A549 (cell line): ENCODE data around the gene RAB14.

ENCODE experiments used
- CBX8 ChIP-seq: fragments of 200-600 bp; sonication (generic); IDR thresholded peaks from 2 replicates; pipeline ENCODE4 v1.6.1; 2016
- CHD4 ChIP-seq: fragments of 200-600 bp; sonication (generic); IDR thresholded peaks from 2 replicates; pipeline ENCODE4 v1.6.1; 2016; ENCODE audit warnings: antibody characterized with exemption, mild to moderate bottlenecking, borderline replicate concordance
- CTCF ChIP-seq: fragments of >200 bp; sonication (Bioruptor Twin); formaldehyde crosslinking; IDR thresholded peaks from 3 replicates; pipeline ENCODE4 v1.5.1; 2016
- ESRRA ChIP-seq: fragments of 150-350 bp; IDR thresholded peaks from 2 replicates; pipeline ENCODE4 v1.6.1; 2014; ENCODE audit warnings: mild to moderate bottlenecking, low read length, borderline replicate concordance
- JUNB ChIP-seq: fragments of >200 bp; sonication (Bioruptor Twin); formaldehyde crosslinking; IDR thresholded peaks from 2 replicates; pipeline ENCODE4 v1.6.1; 2016
- MAX ChIP-seq: IDR thresholded peaks from 2 replicates; pipeline ENCODE4 v1.6.1; 2012
- RAD21 ChIP-seq, 2 experiments: fragments of >200 bp in 1 of 2; sonication (Bioruptor Twin) in 1 of 2; formaldehyde crosslinking in 1 of 2; IDR thresholded peaks in 1 of 2; conservative IDR thresholded peaks in 1 of 2; 2 replicates in 1 of 2; 3 replicates in 1 of 2; pipeline ENCODE4 v1.6.1; 2012 to 2018; ENCODE audit warnings: inconsistent platforms in 1 of 2
- ZFP36 ChIP-seq: fragments of 450-650 bp; IDR thresholded peaks from 2 replicates; pipeline ENCODE4 v1.6.1; 2014; ENCODE audit warnings: borderline replicate concordance; ENCODE audit not compliant: partially characterized antibody

GRCh38 chr9:121217609-121218292, 16.1 kb upstream of the RAB14 start:
- TF ChIP-seq CTCF (no peak), CHD4 (no peak), JUNB (no peak), RAD21 (conservative IDR thresholded peaks at IDR 0.05 in 1 of 2, IDR thresholded peaks at IDR 0.05 in 1 of 2) (no peak), ZFP36 (no peak), CBX8 (no peak), MAX (no peak), ESRRA (no peak)
